Activated CD4-positive, alpha-beta T cell treated with anti-CD3 and anti-CD28 coated beads for 1 hour (primary cell): ENCODE measurements around the gene PRKCH.
"Not testable (repeated sequence)": the region's sequence is repeated elsewhere in the genome, so short reads cannot be mapped to it uniquely, and the experiment has no call there.

Experiments
- DNase-seq: peaks from one replicate; pipeline ENCODE4 v3.0.0-alpha.2; 2020

The PRKCH gene

DNA sequence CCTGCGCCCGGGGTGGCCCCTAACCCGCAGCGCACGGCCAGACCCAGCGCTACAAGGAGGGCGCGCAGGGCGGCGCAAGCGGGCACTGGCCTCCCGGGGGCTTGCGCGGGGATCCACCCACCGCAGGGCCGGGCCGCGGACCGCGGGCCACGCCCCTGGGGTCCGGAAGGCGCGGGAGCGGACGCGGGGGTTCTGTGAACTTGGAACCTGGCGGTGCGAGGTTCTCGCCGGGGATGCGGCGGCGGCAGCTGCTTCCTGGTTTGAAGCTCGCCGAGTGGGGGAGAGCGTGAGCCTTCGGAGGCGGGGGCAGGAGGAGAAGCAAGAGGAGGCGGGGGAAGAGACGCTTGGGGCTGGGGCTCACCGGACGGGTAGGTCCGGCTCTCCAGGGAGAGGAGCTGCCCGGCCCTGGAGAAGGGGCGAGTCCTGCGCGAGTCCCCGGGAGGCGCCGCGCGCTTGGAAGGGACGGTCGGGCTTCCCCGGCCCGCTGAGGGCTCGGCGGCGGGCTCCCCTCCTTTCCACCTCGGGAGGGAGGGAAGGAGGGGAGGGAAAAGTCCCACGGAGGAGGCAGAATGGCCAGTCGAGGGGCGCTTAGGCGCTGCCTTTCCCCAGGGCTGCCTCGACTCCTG, at the start of gene PRKCH:
Gene PRKCH (plus strand): TSS at position 195 of the 626 bp plus-strand sequence. CDS start 523 bp downstream, outside the sequence.
- DNase-seq, result peak; percentile 78

DNA sequence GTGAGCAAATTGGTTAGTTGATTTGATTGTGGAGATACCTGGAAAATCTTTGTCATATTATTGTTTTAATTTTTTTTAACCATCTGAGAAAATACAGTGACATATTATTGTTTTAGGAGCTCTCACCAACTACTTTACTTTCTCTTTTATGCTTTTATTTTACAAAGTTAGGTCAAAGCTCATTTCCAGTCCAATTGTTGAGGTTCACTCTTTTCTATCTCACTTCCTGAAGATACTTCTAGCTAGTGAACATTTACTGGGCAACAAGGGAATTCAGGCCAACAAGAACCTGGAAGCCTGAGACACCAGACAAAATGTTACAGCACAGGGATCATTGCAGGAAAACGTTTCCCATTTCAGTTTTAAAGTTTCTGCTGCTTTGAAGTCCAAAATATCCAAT, 44.1 kb upstream of the PRKCH start:
- DNase-seq, result no peak

DNA sequence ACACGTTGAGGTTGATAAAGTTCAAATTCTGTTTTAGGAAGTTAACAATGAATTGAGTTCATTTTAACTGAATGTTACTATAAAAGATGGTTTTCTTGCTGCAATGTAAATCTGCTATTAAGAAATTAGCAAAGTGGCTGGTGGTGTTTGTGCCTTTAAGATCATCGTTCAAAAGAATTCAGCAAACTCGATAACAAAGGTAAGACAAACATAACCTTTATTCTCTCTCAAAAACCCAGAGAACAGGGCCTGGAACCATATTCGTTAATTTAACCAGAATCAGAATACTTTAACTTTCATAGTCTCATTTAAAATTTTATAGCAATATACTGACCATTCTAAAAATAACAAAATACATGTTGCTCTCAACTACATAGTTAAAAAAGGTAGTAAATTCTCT, 43.6 kb upstream of the PRKCH start:
- no peak for DNase-seq

DNA sequence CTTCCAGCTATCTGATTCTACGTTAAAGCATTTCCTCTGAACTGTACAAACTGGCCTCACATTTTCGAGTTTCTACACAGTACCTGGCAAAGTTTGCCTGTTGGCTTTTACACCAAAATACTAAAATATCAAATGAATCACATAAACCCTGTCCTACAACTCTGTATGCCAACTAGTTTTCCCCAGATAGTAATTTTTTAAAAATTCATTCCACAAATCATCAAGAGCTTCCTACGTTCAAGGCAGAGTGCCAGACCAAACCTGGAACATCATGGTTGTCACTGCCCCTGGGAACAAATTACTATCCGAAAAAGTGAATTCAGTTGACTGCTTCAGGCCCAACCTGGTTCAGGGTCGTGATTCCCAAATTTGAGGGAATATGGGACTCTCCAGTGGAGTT, 42.3 kb upstream of the PRKCH start:
- no peak for DNase-seq

DNA sequence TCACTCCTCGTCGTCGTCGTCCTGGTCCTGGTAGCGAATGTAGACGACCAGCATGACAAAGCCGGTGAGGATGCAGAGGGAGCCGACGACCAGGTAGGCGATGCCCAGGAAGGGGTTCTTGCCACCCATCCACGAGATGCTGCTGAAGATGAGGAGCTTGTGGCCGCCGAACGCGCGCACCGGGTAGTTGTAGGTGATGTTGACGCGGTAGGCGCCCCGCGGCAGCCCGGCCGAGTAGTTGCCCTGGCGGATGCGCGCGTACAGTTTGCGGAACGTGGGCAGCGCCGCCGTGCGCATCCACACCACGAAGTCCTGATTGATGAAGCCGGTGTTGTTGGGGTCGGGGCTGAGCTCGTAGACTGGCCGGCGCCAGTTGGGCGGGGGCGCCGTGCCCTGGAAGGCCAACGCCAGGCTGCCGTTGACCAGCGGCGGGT, 41.3 kb upstream of the PRKCH start:
- no peak for DNase-seq

DNA sequence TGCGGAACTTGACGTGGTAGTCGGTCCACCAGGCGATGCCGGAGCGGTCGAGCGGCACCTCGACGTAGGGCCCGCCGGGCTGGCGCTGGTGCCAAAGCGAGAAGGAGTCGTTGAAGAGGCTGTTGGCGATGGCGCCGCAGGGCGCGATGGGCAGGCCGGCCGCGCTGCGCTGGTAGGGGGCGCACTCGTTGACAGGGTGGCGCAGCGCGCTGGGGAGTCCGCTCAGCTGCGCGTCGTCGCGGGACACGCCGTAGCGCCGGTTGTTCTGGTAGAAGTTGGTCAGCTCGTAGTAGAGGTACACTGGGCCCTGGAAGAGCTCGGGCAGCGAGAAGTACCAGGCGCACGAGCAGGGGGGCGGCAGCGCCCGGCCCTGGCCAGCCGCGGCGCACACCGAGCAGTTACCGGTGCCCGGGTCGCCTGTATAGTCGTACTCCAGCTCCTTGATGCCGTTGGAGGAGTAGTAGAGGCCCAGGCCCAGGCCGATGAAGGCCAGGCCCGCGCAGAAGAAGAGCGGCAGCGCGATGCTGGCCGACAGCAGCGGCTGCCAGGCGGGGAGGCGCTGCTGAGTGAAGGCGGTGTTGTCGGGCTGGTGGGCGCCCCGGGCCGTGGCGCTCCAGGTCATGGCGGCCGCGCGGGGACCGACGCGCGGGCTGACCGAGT, 40.7 kb upstream of the PRKCH start:
- DNase-seq, result peak; percentile 73

DNA sequence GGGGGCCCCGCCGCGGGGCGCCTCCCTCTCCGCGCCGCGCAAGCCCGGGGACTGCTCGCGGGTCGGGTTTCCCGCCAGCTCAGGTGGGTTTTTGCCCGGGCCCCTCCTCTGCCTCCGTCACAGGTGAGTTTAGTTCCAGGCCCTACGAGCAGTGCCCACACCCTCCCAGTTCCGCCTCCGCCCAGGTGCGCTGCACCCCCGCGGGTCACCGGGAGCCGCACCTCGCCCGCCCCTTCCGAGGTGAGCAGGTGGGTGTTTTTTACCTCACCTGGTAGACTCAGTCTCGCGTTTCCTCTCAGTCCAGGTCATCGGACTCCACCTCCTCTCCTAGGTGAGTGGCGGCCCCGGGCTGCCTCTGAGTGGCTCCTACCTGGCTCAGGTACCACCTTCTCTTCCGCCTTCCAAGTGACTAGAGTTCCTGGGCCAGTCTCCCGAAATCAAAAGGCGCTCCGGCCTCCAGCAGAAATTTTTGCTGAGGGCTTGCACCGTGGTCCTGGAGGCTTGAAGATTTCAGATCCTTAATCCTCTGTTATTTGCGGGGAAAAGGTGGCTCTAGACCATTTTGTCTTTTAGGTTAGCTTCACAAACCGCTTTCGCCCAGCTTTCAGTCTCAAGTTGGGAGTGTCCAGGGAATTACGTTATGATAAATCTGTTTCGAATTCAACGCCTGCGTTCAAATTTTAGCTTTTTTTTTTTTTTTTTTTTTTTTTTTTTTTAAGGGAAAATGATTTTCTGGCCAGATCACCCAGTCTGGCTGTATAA, 40.0 kb upstream of the PRKCH start, which contains the start of gene TMEM30B:
Gene TMEM30B (minus strand): TSS at position 153 of the 762 bp plus-strand sequence. CDS start 191 bp downstream, outside the sequence.
- peak; percentile 15 for DNase-seq

DNA sequence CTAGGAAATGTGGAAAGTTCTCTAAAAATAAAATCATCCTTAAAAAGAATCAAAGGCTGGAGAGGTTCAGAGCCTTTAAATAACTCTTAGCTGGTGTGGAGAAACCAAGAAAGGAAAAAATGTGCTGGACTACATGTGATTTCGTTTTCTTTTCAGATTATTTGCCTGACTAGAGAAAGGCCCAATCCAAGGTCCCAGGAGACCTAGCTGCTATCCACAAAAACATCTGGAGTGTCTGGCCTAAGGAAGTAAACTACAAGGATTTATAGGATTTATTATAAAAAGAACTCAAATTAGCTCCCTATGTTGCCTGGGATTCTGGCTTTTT, 39.5 kb upstream of the PRKCH start:
- no peak for DNase-seq

DNA sequence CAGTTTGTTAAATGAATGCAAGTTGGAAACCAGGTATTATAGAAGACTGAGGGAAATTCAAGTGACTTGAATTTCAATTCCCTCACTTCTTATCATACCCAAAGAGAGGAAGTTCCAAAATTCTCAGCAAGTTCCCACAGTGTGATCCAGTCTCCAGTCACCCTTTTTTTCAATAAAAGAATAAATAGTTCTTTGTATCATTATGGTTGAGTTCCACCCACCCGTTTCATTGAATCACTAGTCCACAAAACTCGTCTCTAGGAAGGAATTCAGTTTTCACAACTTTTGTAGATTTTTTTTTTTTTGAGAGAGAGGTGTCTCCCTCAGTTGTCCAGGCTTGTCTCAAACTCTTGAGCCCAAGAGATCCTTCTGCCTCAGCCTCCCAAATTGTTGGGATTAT, 38.6 kb upstream of the PRKCH start:
- no peak for DNase-seq

DNA sequence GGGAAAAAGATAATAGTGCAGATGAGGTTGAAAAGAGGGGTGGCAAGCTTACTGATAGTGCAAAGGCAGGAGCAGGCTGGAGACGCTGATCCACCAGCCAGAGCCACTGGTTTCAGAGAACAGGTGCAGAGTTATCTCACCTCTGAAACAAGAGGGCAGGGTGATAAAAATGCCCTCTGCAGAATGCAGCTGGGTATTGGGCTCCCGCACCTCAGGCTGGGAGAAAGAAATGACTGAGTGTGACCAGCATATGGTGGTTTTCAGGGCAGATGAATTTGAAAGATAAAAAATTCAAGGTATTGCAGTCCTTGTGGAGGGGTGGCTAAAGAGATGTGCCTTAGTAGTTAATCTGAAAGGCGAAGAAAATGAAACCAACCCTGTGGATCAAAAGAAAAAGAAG, 37.4 kb upstream of the PRKCH start:
- DNase-seq, result no peak

DNA sequence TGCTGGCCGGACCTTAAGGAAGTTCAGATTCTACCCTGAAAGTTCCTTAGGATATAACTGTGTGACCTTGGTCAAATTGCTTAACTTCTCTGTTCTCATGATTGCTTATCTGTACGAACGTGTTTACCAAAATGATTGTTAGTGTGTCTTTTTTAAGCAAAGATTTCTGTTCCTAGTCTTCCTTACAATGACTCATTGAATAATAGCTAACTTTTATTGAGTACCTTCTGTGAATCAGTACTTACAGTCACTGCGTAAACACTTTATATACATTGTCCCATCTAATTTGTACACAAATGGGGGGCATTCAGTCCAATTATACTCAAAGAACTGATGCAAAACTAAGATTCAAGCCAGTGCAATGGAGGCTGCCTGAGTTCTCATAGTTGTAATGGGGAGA, 36.0 kb upstream of the PRKCH start:
- no peak for DNase-seq

DNA sequence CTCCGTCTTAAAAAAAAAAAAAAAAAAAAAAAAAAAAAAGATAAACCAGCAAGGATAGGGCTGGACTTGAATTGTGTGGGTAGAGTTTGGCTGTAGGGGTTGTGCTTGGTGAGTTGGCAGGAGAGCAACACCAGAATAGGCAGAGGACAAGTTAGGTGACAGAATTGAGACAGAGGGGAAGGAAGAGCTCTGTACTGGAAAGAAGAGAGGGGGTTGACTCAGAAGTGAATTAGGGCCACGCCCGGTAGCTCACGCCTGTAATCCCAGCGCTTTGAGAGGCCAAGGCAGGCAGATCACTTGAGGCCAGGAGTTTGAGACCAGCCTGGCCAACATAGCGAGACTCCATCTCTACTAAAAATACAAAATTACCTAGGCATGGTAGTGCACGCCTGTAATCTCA, 34.2 kb upstream of the PRKCH start:
- no peak for DNase-seq

DNA sequence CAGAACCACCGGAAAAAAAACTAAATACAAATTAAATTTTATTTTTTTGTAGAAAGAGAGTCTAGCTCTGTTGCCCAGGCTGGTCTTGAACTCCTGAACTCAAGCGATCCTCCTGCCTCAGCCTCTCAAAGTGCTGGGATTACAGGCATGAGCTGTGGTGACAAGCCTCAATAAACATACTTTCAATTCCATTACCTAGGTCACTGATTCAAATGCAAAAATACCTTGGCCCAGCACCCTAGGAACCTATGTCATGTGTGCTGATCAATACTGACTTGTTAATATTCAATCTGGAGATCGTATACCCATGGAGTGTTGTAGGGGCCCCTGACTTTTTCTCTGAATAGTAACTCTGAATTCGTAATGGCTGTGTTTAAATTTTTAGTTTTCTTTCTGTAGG, 33.2 kb upstream of the PRKCH start:
- no peak for DNase-seq

DNA sequence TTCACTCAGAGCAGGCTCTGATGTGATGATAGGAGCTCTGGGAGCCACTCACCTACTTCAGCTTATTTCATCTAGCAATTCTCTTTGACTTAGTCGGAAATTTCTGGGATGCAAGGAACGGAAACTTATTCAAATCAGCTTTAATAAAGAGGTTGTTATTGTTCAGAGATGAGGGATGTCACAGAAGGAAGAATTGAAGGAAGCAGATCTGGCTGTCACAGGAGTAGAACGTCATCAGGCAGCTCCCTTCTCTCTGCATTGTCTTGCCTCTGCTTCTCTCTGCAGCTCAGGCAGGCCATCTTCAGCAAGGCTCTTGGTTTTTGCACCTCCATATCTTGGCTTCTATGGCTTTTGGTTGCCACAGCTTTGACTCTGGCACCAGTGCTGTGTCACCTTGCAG, 32.7 kb upstream of the PRKCH start:
- no peak for DNase-seq

DNA sequence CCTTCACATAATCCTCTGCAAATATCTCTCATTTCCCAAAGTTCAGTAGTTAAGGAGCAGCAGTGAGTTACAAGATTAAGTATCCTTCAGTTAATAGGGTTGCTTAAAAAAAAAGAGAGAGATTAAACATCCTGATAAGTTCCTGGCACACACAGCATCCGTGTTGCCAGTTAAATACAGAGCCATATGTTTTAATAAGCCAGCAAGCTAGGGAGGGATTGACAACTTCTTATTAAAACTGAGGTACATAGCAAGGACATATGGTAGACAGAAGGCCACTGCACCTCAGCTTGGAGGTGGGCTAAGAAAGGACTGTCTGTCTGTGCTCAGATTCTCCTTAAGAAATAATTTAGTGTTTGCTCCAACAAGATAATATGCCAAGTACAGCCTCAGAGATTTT, 30.7 kb upstream of the PRKCH start:
- DNase-seq, result no peak

DNA sequence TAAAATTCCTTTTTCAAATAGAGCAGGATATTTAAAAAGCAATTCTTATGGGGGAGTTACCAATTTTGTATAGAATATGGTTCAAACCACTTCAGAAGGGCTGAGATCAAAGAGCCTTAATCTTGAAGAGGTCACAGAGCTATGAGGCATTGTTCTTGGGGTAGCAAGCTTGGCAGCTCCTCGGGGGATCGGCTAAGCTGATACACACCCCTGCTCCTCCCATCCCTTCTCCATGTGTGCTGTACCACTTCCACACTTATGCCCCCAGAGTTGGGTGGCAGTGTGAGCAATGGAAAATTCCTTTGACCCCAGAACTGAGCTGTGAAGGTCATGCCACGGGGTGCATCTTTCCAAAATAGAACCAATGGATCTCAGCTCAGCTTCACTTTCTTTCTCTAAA, 25.2 kb upstream of the PRKCH start:
- no peak for DNase-seq

DNA sequence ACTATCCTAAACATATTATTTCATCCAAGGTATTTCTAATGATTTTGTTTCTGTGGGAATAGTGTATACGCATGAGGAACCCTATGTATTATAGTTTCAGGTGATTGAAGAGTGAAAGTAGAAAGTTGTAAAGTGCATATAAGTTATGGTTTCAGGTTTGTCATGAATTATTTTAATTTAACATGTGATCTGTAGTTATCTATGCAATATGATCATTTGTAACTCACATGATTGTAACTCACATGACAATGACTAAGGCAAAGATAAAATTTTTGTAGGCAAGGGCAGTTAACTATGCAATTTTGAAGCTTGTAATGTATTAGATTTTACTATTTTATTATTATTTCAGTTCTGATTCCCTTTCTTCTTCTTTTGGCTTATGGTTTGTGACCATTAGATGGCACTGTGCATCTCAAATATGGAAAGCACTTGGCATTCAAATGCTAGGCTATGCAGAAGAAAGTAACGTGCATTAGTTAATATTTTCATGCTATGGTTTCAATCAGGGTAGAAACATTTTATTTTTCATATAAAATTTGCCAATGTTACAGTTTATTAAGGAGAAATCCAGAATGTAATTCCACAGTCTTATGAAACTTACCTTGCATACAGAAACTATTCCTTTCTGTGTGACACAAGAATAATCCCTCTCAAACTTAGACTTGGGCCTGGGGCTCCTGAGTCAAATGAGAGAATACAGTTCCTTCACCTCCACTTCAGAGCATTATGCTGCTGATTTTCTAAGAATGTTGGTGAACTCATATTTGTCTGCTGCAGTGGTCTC, 24.5 kb upstream of the PRKCH start:
- DNase-seq, result no peak

DNA sequence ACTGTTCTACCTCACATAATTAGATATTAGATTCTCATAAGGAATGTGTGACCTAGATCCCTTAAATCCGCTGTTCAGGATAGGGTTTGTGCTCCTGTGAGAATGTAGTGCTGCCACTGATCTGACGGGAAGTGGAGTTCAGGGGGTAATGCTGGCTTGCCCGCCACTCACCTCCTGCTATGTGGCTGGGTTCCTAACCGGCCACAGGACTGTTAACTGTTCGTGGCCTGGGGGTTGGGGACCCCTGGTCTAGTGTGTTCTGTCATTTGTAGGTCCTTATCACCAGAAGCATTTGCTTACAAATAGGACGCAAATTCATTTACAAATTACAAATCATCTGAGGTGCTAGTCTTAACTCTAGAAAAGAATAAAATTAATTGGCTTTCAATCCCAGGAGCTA, 23.8 kb upstream of the PRKCH start:
- DNase-seq, result no peak

DNA sequence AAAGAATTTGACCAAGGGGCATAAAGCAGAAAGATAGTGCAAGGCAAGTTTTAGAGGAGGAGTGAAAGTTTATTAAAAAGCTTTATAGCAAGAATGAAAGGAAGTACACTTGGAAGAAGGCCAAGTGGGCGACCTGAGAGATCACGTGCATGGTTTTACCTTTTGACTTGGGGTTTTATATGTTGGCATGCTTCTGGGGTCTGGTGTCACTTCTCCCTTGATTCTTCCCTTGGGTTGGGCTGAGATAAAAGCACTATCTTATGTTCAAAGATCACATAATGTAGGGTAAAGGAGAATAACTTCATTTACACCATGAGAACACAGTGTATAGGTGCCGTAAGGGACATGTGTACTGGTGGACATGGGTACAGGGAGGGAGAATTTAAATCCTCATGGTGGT, 22.6 kb upstream of the PRKCH start:
- DNase-seq, result no peak

DNA sequence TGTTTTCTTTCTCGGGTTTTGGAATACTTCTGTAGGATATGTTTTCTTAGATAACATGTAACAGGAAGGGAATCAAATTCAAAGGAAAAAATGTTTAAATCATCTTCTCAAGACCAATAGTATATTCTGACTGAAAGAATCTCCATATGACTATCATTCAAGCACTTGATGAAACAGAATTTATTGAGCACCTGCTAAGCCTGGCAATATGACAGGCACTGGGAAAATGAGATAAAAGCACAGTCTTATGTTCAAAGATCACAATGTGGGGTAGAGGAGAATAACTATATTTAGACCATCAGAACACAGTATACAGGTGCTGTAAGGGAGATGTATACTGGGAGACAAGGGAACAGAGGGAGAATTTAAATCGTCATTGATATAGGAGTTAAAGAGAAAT, 21.2 kb upstream of the PRKCH start:
- no peak for DNase-seq

DNA sequence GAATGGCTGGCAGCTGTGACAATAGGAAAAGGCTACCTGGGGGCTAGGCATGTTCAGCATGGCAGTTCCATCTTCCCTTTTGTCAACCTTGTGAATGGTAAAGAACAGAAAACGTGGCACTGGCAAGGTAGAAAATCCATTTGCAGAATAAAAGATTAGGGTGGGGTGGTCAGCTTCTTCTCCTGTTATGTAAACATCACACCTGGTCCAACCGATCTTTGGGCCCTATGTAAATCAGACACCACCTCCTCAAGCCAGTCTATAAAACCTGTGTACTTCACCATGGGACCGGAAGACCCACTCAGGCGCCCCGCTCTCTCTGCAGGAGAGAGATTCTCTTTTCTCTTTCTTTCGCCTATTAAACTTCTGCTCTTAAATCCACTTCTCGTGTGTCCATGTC, 20.6 kb upstream of the PRKCH start:
- no peak for DNase-seq

DNA sequence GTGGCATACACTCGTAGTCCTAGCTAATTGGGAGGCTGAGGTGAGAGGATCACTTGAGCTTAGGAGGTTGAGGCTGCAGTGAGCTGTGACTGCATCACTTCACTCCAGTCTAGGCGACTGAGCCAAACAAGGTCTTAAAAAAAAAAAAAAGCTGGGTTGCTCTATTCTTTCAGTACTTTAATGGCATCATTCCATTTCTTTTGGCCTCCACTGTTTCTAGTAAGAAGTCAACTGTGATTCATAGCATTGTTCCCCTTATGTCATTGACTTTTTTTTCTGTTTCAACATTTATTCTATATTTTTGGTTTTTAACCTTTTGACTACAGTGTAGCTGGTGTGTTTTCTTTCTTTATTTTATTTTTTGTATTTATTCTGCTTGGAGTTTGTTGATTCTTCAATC, 16.7 kb upstream of the PRKCH start:
- no peak for DNase-seq

DNA sequence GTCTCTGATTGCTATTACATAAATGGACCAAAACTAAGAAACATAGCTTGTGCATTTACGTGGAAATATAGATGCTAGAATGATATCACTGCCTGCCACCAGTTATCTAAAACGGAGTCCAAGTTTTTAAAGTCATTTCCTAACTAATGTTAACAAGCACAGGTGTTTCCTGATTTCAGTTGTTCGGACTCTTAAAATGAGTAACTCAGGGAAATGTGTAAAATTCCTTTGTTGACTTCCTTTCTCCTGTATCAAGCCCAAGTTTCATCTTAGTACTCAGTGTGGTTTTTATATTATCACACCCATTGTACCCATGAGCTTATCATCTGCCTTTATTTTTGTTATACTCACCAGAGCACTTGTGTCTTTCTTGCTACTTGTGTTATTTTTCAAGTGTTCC, 13.2 kb upstream of the PRKCH start:
- DNase-seq, result no peak

DNA sequence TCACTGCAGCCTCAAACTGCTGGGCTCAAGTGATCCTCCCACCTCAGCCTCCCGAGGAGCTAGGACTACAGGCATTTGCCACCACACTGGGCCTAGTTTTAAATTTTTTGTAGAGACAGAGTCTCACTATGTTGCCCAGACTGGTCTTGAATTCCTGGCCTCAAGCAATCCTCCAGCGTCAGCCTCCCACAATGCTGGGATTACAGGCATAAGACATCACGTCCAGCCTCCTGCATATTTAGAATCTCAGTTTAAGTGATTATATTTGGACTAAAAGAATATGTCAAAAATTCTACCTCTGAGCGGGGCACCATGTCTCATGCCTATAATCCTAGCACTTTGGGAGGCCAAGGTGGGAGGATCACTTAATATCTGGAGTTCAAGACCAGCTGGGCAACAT, 12.7 kb upstream of the PRKCH start:
- not testable (repeated sequence) for DNase-seq
